ENCODE data around the gene C1QC. TPM values are rescaled to one million over a fixed set of nuclear protein-coding genes. Genes with fewer than 3 reads are reported as not detected.

Gene C1QC
- polyA plus RNA-seq, 4 donors, result 11.8 to 35.1 (median 14.6) TPM

DNA sequence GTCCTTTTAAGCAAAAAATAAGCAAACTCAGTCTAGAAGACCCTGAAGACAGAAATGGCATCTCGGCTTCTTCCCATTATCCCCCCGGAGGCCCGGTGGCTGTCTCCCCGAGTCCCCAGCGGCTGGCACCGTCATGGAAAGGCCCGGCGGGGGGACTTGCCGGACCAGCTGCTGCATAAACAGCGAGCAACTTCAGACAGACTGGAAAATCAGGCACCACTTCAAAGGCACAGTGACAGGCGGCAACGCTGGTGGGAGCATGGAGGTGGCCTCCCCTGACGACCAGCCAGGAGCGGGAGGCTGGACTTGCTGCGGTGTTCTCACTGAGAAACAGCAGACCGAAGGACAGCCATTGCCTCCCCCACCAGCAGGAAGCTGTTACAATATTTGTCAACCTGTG lies 25.4 kb upstream of the C1QC start:
- DNase-seq (ENCODE audit: low read depth in 4 of 4, low spot score in 3 of 4), result no peak

GRCh38 chr1:22619252-22619651 lies 24.2 kb upstream of the C1QC start:
- no peak for DNase-seq (ENCODE audit: low read depth in 4 of 4, low spot score in 3 of 4)

- DNase-seq (ENCODE audit: low read depth in 4 of 4, low spot score in 3 of 4), result no peak
Measured at GRCh38 chr1:22619798-22620197, 23.6 kb upstream of the C1QC start.

DNA sequence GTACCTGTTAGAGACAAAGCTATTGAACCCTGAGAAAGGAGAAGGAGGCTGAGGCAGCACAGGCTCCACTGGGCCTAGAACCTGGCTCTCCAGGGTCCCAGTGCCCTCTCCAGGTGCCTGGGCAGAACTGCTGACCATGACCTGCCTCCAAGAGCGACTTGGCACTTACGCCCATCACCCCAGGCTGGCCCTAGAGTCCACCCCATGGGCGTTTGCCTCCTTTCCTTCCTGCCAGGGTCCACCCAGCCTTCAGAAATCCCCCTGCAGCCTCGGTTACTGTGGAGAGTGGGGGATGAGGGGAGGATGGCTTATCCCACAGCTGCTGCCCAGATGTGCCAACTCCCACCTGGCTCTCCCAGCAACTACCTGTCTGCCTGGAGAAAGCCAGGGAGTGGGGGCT lies 21.7 kb upstream of the C1QC start:
- no peak for DNase-seq (ENCODE audit: low read depth in 4 of 4, low spot score in 3 of 4)

- DNase-seq (ENCODE audit: low read depth in 4 of 4, low spot score in 3 of 4), result no peak
Measured at GRCh38 chr1:22625262-22625925, 18.0 kb upstream of the C1QC start.

- DNase-seq (ENCODE audit: low read depth in 4 of 4, low spot score in 3 of 4), result no peak
Measured at GRCh38 chr1:22626237-22627157, 16.9 kb upstream of the C1QC start.

- no peak for DNase-seq (ENCODE audit: low read depth in 4 of 4, low spot score in 3 of 4)
Measured at GRCh38 chr1:22627331-22627730, 16.1 kb upstream of the C1QC start.

- DNase-seq (ENCODE audit: low read depth in 4 of 4, low spot score in 3 of 4), result no peak
Measured at GRCh38 chr1:22628698-22629444, 14.6 kb upstream of the C1QC start.

DNA sequence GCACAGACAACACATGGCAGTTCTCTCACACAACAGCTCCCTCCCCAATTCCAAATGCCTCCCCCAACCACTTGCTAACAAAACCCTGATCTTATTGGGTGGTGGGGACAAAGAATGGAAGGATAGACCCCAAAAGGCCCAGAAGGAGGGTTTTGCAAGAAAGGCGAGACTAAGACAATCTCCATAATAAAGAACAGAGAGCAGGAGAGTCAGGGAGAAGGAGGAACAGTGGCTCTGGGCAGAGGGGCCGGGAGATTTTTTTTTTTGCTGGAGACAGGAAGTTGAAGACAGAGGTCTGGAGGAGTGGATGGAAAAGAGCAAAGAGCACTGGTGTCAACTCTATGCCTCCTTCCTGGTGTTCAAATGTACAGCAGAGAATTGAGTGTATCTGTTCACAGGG lies 13.5 kb upstream of the C1QC start:
- no peak for DNase-seq (ENCODE audit: low read depth in 4 of 4, low spot score in 3 of 4)

GRCh38 chr1:22633697-22634463 lies 9.6 kb upstream of the C1QC start:
- no peak for DNase-seq (ENCODE audit: low read depth in 4 of 4, low spot score in 3 of 4)

GRCh38 chr1:22635436-22635835 lies 8.0 kb upstream of the C1QC start:
- DNase-seq (ENCODE audit: low read depth in 4 of 4, low spot score in 3 of 4), result no peak

DNA sequence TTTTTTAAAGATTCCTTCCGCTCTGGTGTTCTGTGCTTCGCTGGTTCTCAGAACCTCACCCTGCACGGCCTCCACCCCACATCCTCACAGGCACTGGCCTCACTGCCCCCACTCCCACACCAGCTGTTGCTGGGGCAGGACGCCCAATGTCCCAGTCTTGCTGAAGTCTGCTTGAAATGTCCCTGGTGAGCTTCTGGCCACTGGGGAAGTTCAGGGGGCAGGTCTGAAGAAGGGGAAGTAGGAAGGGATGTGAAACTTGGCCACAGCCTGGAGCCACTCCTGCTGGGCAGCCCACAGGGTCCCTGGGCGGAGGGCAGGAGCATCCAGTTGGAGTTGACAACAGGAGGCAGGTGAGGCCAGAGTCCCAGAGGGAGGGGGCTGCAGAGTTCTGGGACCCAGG lies 7.1 kb upstream of the C1QC start, which contains the start of gene C1QA:
Gene C1QA (plus strand): TSS at position 276 of the 400 bp plus-strand sequence. CDS start 989 bp downstream, outside the sequence.
- no peak for DNase-seq (ENCODE audit: low read depth in 4 of 4, low spot score in 3 of 4)

- no peak for DNase-seq (ENCODE audit: low read depth in 4 of 4, low spot score in 3 of 4)
Measured at GRCh38 chr1:22636927-22637326, 6.5 kb upstream of the C1QC start.

GRCh38 chr1:22637907-22638445 lies 5.5 kb upstream of the C1QC start:
- DNase-seq (ENCODE audit: low read depth in 4 of 4, low spot score in 3 of 4), result no peak

DNA sequence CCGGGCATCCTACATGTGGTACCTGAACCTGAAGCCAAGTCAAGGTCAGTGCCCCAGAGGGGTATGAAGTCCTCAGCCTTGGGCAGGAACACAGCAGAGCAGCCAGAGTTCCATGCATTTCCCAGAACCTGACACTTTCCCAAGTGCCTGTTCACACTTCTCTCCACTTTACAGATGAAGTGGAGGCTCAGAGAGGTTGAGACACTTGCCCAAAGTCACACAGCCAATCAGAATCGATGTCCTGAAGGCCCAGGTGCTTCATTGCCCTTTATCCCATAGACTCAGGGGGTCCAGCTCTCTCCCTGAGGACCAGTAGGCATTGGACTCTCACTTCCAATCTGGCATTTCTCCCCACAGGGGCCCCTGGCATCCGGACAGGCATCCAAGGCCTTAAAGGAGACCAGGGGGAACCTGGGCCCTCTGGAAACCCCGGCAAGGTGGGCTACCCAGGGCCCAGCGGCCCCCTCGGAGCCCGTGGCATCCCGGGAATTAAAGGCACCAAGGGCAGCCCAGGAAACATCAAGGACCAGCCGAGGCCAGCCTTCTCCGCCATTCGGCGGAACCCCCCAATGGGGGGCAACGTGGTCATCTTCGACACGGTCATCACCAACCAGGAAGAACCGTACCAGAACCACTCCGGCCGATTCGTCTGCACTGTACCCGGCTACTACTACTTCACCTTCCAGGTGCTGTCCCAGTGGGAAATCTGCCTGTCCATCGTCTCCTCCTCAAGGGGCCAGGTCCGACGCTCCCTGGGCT lies 4.8 kb upstream of the C1QC start:
- DNase-seq (ENCODE audit: low read depth in 4 of 4, low spot score in 3 of 4), result no peak

- DNase-seq (ENCODE audit: low read depth in 4 of 4, low spot score in 3 of 4), result no peak
Measured at GRCh38 chr1:22639286-22639685, 4.1 kb upstream of the C1QC start.

DNA sequence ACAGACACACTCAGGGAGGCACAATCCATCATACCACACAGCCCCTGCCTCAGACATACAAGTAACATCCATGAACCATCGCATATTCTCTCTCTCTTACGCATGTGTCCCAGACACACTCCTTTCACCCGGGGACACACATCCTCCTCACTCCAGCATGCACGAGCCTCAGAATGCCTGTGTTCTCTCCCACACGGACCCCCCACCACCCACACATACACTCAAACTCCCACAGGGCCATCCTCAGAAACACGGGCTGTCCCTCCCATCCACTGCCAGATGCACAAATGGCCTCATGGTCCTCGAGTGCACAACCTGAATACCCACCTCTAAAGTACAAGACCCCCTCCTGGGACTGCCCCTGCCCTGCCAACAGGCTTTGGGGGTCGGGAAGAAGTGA lies 2.2 kb upstream of the C1QC start:
- DNase-seq (ENCODE audit: low read depth in 4 of 4, low spot score in 3 of 4), result no peak

DNA sequence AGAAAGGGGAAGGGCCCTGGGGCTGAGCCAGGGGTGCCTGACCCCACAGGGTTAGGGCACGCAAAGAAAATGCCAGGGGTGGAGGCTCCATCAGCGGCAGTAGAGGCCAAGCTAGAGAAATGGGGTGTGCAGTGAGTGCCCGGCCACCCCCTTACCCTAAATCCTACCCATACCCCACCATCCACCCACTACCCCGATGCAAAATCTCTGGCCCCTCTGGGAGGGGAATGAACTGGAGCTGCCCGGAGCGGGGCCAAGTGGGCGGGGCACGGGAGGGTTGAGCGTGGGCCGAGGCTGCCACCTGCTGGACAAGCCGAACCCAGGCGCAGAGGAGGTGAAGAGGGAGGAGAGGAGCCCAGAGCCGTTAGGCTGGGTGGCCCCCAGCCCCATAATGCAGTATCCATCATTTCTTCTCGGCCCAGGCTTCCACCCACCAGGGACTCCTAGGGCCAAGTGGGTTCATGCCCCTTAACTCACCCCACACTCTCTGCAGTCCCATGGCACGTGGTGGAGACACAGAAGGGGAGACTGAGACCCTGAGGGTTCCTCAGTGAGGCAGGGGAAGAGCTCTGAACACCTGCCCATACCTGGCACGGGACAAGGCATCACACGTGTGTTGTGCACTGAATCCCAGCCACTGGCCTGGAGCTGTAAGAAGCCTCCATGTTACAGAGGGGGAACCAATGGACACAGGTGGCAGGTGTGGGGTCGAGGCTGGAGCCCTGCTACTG lies 1.4 kb upstream of the C1QC start:
- peak in 2 of 4 donors; percentile 27 to 31 for DNase-seq (ENCODE audit: low read depth in 4 of 4, low spot score in 3 of 4)

GRCh38 chr1:22643928-22644327 lies 495 bp downstream of the C1QC start:
- no peak for DNase-seq (ENCODE audit: low read depth in 4 of 4, low spot score in 3 of 4)

All from left renal pelvis (tissue), 4 donors.